Choroid plexus epithelial cell (primary cell): ENCODE data around the gene PARD3.

ENCODE experiments used
- DNase-seq: peaks from one replicate; pipeline ENCODE4 v3.0.0-alpha.2; 2010; ENCODE audit warnings: low read depth
- H3K4me3 ChIP-seq: 2 replicates; pipeline ENCODE4 v1.5.1; 2011; ENCODE audit warnings: low read depth, mild to moderate bottlenecking, control low read depth, low read length, moderate library complexity
- CTCF ChIP-seq: conservative IDR thresholded peaks from 2 replicates; pipeline ENCODE4 v1.5.1; 2011; ENCODE audit warnings: low read depth, mild to moderate bottlenecking, control low read depth, inconsistent platforms, low read length, moderate library complexity

PARD3 gene

GRCh38 chr10:34348021-34348420 lies 467.1 kb downstream of the PARD3 start:
- DNase-seq: no peak
- H3K4me3 ChIP-seq: no peak overlapping the region
- TF ChIP-seq CTCF: no peak

GRCh38 chr10:34347131-34347530 lies 468.0 kb downstream of the PARD3 start:
- TF ChIP-seq CTCF: no peak
- DNase-seq: no peak
- no peak overlapping the region for H3K4me3 ChIP-seq

- no peak for TF ChIP-seq CTCF
- H3K4me3 ChIP-seq: no peak overlapping the region
- DNase-seq: peak; percentile 23
These were observed 468.5 kb downstream of the PARD3 start for GRCh38 chr10:34346516-34347100.

- no peak overlapping the region for H3K4me3 ChIP-seq
- TF ChIP-seq CTCF: no peak
- no peak for DNase-seq
These were observed 469.7 kb downstream of the PARD3 start for GRCh38 chr10:34345383-34345782.

GRCh38 chr10:34343764-34344163 lies 471.3 kb downstream of the PARD3 start:
- DNase-seq: peak; percentile 51
- TF ChIP-seq CTCF: no peak
- no peak overlapping the region for H3K4me3 ChIP-seq

- no peak for DNase-seq
- no peak overlapping the region for H3K4me3 ChIP-seq
- no peak for TF ChIP-seq CTCF
These were observed 473.6 kb downstream of the PARD3 start for GRCh38 chr10:34341473-34341872.

GRCh38 chr10:34340934-34341333 lies 474.2 kb downstream of the PARD3 start:
- no peak overlapping the region for H3K4me3 ChIP-seq
- TF ChIP-seq CTCF: no peak
- no peak for DNase-seq
